GM18873 (cell line): ENCODE measurements around the gene DENND1B.

Experiments used
- ATAC-seq: cut with Tn5 transposase; IDR thresholded peaks from one replicate; pipeline ENCODE4 v1.9.1; 2021; ENCODE audit warnings: mild to moderate bottlenecking, moderate library complexity, moderate number of reproducible peaks; ENCODE audit not compliant: unreplicated experiment, low FRiP score

The DENND1B gene

DNA sequence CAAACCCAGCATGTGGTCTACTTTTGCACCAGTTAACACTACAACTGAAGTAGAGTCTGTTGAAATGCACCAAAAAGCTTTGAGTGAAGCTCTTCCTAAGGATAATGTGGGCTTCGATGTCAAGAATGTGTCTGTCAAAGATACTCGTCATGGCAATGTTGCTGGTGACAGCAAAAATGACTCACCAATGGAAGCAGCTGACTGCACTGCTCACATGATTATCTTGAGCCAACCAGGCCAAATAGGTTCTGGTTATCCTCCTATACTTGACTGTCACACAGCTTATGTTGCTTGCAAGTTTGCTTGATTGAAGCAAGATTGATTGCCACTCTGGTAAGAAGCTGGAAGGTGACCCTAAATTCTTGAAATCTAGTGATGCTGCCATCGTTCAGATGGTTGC, 85.2 kb downstream of the DENND1B start:
- no peak for ATAC-seq

DNA sequence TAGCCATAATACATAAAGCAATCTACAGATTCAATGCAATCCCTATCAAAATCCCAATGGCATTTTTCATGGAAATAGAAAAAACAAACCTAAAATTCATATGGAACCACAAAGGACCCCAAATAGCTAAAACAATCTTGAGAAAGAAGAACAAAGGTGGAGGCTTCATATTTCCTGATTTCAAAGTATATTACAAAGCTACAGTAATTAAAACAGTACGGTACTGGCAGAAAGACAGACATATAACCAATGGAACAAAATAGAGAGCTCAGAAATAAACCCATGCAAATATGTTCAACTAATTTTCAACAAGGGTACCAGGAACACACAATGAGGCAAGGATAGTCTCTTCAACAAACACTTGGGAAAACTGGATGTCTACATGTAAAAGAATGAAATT, 87.0 kb downstream of the DENND1B start:
- ATAC-seq, result no peak

DNA sequence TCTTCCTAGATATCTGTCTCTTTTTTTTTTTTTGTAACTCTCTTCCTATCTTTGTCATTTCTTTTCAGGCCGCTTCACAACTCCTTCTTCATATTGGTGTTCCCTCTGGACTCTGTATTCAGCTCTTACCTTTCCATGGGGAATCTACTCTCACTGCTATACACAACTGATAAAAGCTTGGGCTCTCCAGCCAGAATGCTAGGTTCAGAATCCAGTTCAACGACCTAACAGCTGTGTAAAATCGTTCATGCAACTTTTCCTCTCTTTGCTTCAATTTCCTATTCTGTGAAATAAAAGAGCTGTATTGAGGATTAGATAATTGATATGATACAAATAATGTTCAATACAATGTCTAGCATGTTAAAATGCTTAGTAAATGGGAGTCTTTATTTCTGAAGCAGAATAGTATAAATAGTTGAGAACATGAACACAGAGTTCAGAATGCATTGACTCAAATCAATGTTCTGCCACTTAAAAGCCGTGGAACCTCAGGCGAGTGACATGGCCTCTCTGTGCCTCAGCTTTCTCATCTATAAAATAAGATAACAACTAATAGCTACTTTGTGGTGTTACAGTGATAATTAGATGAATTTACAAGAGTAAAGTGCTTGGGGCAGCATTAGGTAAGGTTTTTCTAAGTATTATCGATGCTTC, 88.5 kb downstream of the DENND1B start:
- no peak for ATAC-seq

DNA sequence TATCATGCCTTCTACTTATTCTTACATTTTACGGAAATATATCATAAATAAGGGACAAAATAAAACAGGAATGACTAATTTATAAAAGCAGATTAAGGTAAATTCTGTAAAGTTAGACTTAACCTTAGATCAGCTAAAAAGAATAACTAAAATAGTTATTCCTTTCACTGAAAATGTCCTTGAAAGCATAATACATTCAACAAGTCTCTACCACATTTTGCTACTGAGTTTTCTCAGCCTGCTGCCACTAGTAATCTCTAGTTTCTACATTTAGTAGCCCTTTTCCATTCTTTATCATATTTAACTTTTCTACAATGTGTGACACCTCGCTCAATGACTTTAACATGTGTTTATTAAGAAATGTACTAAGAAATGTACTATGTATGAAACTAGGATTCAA, 89.0 kb downstream of the DENND1B start:
- ATAC-seq, result no peak

DNA sequence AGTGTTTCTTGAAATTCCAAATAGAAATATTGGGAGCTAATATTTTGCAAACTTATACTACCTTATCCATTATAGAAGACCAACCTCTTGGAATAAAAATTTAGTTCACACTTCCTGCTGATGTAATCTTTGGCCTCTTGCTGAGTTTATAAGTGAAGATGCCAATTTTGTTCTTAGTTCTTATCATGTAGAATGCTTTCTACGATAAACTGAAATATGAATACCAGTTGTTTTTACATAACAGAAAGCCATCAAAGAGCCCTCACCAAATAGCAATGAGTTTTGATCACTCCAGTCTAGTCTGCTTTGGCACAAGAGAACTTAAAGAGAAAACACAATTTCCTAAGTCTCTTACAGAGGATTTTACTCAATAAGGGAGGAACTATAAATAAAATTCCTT, 89.5 kb downstream of the DENND1B start:
- no peak for ATAC-seq

DNA sequence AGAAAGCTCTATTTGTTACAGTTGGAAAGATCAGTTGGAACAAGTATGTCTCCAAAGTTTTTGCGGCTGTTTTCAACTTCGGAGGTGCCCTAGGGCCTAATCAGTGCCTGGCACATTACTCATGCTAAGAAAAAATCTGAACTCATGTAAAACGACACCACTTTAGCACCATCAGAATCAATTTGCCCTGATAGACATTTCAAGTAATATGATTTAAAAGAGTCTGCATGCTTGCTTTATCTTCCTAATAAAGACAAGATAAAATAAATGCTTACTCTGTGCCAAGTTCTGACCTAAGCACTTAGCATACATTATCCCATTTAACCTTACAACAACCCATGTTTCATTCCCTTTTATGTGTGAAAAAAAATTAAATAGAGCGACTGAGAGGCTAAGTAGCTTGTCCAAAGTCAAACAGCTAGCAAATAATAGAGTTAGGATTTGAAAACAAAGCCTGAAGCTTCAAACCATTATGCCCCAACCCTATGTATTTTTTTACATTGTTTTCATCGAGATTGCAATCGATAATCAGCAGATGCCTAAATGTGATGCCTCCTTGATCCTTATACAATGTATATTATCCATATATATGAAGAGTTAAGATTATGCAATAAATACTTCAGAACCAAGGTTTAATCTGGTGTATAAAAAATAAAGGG, 91.3 kb downstream of the DENND1B start:
- no peak for ATAC-seq

DNA sequence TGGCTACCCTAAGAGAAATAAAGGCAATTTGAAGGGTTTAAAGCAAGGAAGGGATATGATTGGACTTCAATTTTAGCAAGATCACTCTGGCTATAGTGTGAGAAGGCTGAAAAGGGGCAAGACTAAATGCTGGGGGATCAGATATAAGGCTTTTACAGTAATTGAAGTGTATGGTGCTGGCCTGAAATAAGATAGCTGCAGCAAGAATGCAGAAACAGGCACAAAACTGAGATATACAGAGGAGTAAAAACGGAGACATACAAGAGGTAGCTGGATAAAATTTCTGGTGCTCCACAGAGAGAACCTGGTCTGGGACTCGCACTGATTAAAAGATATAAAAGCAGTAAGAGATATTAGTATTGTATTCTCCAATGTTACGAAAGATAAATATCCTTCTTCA, 92.0 kb downstream of the DENND1B start:
- ATAC-seq, result no peak

DNA sequence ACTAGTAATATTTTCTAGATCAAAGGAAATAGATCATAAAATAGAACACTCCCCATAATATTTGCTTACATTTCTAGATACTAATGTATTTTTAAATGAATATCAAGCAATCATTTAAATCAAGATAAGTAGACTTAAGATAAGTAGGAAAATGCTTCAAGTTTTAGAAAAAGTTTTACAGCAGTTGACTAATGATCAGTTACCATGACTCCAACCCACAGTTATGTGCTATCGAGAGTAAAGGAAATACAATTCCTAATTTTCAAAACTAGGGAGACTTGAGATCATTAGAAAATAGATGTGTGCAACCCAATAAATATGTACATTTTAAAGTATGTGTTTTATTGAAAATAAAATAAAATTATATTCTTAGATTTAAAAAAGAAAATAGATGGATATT, 95.0 kb downstream of the DENND1B start:
- no peak for ATAC-seq

DNA sequence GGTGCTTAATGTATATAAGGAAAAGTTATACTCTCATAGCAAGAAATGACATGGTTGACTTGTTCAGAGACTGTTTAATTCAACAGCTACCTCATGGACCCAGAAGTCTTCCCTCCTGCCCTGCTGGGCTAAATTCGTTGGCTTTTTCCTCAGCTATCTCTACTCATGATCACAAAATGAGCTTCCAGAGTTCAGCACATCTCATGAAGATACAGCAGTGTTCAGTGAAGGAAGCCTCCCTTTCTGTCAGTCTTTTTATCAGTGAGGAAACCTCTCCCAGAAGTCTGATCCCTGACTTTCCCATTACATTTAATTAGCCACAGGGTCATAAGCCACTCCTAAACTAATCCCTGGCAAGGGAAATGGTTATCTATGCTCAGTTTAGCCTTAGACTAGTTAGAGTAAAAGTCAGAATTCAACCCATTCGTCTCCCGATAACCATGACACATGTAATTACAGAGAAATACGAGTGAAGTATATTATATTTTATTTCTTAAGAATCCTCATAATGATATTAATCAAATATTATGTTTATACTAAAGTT, 97.5 kb downstream of the DENND1B start:
- no peak for ATAC-seq

DNA sequence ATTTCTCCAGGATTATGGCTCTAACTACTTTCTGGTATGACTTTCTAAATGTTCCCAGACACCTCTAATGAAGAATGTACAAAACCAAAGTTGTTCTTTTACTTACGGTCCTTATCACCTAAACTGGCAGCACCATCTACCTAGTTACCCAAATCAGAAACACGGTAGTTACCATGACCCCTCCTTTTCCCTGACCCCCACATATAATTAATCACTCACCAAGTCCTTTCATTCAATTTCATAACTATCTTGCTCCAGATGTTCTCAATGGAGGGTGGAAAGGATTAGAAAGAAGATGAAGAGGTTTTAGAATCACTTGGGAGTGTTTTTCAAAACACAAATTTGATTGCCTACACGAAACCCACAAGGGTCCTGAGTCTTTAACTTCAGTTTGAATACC, 98.0 kb downstream of the DENND1B start:
- ATAC-seq, result no peak

DNA sequence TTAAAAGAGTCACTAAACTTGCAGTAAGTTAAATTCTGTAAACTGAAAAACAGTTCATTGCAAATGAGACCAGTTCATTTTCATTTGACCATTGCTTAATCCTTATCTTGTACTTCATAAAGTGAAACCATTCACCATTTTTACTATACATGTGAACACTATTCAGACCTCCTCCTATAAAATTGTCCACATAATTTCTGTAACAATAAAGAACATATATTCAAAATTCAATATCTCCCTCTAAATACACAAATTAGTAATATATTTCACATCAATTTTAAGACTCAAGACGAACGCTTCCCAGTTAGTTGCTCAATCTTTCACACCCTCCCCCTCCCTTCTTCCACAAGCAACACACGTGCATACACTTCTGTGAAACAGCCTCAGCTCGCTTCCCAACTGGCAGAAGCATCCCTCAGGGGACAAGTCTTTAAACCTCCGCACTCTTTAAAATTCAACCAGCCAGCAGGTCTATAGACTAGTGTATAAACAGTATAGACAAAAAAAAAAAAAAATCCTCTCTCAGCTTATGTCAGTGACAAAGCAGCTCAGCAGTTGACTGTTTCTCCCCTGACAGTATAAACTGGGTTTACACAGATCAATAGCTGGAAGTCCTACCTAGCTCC, 99.6 kb downstream of the DENND1B start:
- no peak for ATAC-seq

DNA sequence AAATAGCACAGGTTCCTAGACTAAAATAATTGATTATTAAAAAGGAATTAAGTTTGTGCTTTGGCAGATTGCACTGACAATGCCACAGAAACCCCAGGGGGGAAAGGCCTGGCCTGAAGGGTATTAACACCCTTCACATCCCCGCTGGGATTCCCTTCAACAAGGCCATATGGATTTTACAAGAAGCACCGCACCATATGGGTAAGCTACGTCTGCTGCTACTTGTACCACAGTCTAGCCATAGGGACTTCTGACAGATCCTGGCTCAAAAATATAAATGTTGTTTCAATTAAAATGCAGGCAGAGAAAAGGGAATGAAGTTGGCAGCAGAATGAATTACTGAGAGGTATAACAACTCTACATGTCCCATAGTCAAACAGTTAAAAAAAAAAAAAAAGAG, 101.0 kb downstream of the DENND1B start:
- no peak for ATAC-seq

DNA sequence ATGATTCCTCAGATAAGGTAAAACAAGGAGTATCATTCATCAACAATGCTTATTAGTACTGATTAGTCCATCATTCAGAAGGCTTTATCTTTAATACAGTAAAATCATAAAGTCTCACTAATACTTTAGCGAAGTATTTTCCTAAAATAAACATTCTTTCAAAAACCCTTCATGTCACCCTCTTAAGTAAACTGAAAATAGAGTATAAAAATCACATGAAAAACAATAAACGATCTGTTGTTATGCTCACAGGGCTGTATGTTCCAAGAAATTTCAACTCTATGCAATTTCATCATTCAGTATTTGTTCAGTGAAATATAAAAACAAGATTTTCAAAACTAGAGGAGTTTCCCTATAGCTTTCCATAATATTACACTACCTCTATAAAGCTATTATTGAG, 102.0 kb downstream of the DENND1B start:
- no peak for ATAC-seq

DNA sequence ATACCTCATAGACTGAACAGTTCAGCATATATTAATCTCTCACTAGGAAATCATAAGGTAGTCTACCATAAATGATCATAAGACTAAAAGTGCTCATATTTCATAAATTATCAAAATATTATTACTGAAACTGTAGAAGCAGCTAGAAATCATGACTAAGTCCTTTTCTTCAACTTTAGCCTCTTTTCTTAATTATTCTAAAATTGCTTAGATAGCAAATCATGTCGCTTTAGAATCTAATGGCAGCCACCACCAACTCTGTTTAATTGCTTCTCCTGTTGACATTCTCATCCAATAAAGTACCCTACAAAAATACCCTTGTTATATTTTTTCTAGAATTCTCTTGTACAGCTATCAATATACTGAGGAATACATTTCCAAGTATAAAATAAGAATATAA, 102.9 kb downstream of the DENND1B start:
- ATAC-seq, result no peak

DNA sequence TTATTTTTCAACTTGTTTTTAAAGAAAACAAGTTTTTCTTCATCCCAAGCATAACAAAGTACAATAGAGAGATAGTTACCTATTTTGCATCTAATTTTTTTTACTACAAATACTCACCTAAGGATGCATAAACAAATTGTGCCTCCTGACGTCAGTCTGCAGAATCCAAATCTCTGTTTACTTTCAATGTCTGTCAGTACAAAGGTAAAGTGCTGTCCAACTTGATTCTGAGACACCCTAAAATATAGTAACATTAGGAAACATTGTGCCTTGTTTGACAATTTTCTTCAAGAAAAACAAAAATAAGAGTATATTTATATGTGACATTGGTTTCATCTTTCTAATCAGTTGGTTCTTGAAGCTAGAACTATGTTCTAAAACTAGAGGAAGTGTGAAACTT, 103.4 kb downstream of the DENND1B start:
- ATAC-seq, result no peak

DNA sequence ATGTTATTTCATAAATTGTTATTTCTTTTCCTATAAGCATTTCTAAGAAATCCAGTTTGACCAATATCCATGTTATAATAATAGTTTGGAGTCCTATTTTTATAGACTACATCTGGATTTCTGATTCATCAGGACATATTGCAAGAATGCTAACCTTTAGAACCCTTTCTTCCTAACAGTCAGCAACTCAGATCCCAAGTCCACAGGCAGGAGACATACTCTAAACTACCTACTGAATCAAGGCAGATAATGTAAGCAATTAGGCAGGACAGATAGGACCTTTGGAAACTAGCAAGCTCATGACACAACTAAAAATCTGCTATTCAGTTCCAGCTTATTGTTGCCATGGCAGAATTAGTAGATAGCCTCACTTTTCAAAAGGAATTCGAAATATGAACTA, 104.1 kb downstream of the DENND1B start:
- ATAC-seq, result no peak

DNA sequence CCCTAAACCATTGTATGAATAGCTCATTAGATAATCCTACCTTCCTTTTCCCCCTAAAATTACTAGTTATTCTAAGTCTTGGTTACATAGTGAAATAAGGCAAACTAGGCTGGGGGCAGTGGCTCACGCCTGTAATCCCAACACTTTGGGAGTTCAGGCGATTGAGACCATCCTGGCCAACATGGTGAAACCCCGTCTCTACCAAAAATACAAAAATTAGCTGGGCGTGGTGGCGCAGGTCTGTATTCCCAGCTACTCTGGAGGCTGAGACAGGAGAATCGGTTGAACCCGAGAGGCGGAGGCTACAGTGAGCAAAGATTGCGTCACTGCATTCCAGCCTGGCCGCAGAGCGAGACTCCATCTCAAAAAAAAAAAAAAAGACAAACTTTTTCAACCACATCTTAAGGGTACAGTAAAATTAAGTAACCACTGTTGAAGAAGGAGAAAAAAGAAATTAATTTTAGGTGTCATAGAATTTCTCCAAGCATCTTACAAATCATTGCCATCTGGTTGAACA, 108.5 kb downstream of the DENND1B start:
- no peak for ATAC-seq

DNA sequence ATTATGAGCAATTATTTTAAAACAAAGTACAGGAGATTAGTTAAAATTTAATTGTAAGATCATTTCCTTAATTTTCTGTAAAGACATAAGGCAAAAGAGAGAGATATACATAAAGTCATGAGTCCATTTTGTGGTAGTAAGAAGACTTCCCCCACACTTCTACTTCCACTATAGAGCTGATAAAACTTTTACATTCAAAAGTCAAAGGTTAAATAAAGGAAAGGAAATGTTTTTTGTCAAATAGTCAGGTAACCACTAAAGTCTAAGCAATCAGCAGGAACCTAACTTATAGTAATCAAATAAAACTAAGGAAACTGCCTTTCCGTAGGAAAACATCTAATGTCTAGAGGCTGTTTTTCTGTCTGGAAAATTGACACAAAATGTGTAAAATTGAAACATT, 110.9 kb downstream of the DENND1B start:
- no peak for ATAC-seq

DNA sequence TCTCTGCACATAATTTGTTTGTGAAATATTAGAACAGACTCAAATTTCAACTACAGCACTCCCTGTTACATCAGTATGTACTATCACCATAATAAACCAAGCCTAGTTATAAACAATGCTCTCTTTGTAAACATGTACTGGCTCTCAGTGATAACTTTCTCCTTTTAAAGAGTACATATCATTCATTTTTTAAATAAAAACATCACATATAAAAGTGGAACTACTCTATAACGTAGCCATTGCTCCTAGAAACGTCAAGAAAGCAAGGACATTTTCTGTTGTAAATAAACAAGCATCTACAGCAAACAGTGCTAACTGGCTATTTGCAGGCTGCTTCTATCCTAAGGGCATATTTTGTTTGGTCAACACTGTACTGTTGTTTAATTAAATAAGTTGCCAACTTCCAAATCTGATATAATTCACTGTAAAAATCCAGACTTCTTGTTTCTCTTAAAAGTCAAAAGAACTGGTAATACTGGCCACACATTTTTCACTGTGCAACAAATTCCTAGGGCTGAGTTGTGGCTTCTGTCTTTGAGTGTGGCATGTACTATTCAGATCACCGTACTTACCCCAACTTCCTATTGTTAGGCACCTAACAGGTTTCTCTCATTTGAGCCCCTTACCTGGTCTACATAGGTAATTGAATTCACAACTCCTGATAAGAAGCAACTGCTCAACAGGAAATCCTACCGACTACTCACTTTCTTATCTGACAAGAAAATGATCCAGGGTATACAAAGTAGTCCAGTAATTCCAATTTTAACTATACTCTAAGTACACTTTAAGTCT, 111.9 kb downstream of the DENND1B start:
- ATAC-seq, result no peak

DNA sequence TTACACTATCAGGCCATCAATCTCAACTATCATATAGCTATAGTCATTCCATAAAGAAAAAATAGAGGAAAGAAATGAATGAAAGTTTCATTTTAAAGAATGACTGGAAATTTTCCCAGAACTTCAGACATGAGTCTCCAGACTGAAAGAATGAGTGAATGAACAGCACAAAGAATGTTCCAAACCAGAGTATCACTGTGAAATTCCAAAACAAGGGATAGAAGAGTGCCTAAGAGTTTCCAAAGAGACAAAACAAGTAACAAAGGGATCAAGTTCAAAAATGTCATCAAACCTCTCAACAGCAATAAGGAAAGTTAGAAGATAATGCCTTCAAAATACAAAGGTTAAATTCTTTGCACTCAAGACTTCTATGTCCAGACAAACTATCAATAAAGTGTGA, 114.9 kb downstream of the DENND1B start:
- ATAC-seq, result no peak

DNA sequence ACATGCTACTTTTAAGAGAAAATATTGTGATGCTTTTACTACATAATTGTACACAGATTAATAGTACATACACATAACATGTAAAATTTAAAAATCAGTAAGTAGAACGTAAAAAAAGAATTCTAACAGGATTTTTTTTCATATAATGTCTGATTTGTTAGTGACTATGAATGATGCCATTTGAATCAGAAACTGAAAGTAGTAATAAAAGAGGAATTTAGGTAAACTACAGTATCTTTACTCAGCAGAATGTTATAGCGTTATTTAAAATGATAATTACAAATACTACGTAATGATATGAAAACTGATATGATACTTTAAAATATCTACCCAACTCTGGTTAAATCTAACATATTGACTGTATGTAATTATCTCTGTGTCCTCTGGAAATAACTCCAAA, 116.1 kb downstream of the DENND1B start:
- ATAC-seq, result no peak
